GM13976 (cell line): Measurements from ENCODE around the gene ATG2A.

Experiments used
- DNase-seq: peaks from one replicate; pipeline ENCODE4 v3.0.0; 2012; ENCODE audit warnings: low spot score
- in situ Hi-C: fragments of 300-500 bp; cut with MboI; formaldehyde crosslinking; loops from one replicate; pipeline ENCODE4 v1.12.0; 2022; ENCODE audit warnings: low sequenced_read_pairs, mixed read lengths, inconsistent platforms; ENCODE audit not compliant: unreplicated experiment
- TF ChIP-seq, protein P1 (sequence below): IDR thresholded peaks from 2 replicates; pipeline ENCODE4 v1.5.1; 2012; ENCODE audit warnings: borderline replicate concordance, mild to moderate bottlenecking; ENCODE audit not compliant: insufficient read depth; ENCODE audit errors: extremely low read depth, missing control alignments, control extremely low read depth

ATG2A gene

DNA sequence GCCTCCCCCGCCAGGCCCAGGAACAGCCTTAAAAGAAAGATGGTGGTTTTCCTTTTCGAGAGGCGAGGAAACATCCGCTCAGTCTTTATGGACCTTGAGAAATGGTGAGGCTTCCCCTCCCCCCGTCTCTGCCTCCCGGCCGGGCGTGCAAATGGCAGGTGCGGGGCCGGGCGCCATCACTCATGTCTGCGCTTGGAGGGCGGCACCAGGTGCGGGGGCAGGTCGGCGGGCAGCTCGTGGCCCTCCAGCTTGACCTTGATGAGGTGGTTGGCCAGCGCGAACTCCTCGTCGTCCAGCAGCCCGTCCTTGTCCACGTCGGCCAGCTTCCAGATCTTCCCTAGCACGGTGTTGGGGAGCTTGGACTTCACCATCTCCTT lies 62.9 kb downstream of the ATG2A start:
- in situ Hi-C loops, result no loop called here
- TF ChIP-seq, protein P1, sequence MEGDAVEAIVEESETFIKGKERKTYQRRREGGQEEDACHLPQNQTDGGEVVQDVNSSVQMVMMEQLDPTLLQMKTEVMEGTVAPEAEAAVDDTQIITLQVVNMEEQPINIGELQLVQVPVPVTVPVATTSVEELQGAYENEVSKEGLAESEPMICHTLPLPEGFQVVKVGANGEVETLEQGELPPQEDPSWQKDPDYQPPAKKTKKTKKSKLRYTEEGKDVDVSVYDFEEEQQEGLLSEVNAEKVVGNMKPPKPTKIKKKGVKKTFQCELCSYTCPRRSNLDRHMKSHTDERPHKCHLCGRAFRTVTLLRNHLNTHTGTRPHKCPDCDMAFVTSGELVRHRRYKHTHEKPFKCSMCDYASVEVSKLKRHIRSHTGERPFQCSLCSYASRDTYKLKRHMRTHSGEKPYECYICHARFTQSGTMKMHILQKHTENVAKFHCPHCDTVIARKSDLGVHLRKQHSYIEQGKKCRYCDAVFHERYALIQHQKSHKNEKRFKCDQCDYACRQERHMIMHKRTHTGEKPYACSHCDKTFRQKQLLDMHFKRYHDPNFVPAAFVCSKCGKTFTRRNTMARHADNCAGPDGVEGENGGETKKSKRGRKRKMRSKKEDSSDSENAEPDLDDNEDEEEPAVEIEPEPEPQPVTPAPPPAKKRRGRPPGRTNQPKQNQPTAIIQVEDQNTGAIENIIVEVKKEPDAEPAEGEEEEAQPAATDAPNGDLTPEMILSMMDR, result no peak

DNA sequence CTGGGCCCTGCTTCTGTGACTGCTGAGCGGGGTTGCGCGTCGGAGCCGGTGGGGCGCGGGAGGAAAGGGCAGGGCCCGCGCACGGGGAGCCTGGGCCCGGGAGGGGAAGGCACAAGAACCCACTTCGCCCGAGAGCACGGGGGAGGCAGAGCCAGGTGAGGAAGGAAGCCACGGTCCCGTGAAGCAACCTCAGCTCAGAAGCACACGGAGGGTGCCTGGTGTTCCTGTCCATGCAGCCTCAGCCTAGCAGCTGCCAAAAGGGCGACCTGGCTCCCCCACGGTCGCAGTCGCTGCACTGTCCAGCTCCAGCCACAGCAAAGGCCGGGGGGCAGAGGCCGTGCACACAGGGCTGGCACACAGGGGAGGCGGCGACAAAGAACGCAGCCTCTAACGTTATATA lies 63.3 kb downstream of the ATG2A start:
- TF ChIP-seq, protein P1, result no peak
- no peak for DNase-seq
- in situ Hi-C loops, result no loop called here

More for the DNA sequence above, 62.9 kb downstream of the ATG2A start:
- DNase-seq, result no peak

DNA sequence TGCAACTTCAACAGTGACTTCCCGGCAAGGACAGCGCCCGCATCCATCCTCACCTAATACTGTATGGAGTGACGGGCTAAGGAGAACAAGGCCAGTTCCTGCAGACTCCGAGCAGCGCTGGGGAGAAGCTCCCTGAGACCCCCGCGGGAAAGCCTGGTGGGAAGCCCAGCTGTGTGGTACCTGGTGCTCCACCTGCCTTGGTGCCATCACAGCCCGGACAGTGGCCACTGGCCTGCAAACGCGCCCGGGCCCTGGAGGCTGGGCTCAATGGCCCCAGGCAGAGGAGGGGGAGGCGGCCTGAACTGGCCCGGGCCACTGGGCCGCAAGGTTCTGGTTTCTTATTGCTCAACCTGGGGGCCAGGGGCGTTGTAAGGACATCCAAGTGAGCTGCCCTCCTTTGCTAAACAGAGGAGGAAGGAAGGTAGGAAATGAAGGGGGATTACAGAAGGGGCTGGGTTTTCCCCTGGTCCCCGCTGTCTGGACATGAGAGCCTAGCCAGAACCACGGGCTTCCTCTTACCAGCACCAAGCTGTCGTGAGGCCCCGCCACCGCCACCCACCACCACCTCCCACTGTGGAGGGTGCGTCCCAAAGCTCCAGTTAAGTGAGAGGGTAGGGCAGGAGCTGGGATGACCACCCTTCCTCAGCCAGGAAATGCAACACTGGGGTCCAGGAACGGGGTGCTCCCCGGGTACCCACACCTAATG lies 64.1 kb downstream of the ATG2A start:
- in situ Hi-C loops, result no loop called here
- peak; percentile 65 for DNase-seq
- TF ChIP-seq, protein P1, result no peak

DNA sequence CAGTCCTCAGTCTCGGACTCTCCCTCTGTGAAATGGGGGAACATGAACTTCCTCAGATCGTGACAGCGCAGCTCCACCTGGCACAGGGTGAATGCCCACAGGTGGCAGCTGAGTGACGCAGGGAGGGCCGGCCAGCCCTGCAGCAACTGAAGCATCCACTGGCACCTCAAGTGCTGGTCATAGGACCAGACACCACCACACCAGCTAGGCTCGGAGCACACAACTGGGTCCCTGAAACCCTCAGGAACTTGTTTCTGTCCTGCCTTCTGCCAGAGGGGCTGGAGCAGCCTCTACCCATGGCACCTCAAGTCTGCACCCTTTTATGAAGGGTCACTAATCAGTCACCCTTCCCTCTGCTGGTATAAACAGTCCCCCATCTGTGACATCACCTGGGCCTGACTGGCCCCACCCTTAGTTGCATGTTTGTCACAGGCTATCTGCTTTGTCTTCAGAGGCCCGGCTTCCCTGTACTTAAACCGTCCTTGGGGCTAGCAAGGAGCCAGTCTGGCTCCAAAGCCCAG lies 65.1 kb downstream of the ATG2A start:
- TF ChIP-seq, protein P1, result no peak
- DNase-seq, result peak; percentile 72
- in situ Hi-C loops, result no loop called here

DNA sequence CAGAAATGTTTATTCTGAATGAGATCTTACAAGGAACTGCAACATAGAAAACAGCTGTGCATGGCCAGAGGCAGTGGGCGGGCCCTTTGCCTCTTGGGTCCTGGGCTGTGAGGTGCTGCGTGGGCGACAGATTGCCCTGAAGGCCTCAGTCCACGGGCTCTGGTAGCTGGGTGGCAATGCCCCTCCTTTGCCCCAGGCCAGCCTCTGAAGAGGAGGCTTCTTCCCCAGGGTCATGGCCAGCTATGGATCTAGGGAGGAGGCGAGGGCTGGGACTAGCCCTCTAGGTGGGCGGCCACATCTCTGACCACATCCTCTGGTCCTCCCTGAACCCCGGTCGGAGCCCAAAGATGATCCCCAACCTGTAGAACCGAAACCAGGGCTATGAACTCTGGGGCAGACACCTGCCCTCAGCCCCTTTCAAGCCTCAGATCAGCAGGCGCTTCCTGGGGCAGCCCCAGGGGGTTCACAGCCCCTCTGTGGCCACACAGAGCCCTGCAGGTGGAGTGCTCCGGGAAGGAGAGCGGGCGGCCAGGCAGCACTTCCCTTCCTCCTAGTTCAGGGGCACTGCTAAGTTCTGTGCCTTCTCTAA lies 65.9 kb downstream of the ATG2A start:
- in situ Hi-C loops, result no loop called here
- TF ChIP-seq, protein P1, result no peak
- DNase-seq, result peak; percentile 88

DNA sequence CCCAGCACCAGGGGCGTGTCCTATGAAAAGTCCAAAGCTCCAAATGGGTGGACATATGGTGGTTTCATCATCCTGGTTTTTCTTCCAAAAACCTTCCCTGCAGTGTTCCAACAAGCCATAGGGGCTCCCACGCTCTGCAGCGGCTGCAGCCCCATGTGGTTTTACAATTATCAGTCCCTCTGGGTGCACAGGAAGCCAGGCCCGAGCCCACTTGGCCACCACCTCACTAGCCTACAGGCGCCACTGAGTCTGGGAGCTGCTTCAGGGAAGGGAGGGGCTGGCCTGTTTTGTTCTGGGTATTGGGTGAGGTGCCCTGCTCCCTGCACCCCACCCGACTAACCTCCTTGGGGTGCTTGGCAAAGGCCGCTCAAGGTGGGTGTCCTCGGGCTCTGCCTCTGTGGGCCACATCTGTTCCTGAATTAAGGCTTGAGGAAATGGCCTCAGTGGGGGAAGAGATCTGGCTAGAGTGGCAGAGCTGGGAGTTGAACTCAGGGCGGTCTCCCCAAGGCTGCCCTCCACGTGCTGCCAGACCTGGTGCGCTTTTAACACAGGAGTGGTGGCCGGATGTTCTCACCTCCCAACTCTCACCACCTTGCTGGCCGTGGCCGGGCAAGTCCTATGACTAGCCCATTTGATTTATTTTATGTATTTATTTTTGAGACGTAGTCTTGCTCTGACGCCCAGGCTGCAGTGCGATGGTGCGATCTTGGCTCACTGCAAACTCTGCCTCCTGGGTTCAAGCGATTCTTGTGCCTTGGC lies 67.2 kb downstream of the ATG2A start:
- TF ChIP-seq, protein P1, result no peak
- no peak for DNase-seq
- in situ Hi-C loops, result loop anchor here (5.0 kb wide), 1 partner anchor 43 kb away; no protein-coding TSS in a partner anchor
